Left lung (tissue), 10 donors: ENCODE data around the gene CAV1. TPM values are rescaled to one million over a fixed set of nuclear protein-coding genes. Genes with fewer than 3 reads are reported as not detected.

Source experiments
- ATAC-seq: fragments of 200-7000 bp; cut with Tn5 transposase; one replicate; pipeline ENCODE4 v1.9.1; 2020; ENCODE audit warnings: moderate library complexity
- DNase-seq, 4 donors: peaks; one replicate each; pipeline ENCODE4 v3.0.0-alpha.2; 2013 to 2020
- H3K27ac ChIP-seq, 2 donors: fragments of 200-600 bp; sonication (generic) in 1 of 2; one replicate each; pipeline versions ENCODE4 v1.5.0 to v1.8.0; 2020 to 2021
- H3K27me3 ChIP-seq, 2 donors: fragments of 200-600 bp; sonication (generic) in 1 of 2; one replicate each; pipeline versions ENCODE4 v1.5.0 to v1.8.0; 2020 to 2021
- H3K36me3 ChIP-seq, 2 donors: fragments of 200-600 bp; sonication (generic) in 1 of 2; one replicate each; pipeline versions ENCODE4 v1.5.0 to v1.8.0; 2020 to 2021
- H3K4me1 ChIP-seq, 2 donors: fragments of 200-600 bp; one replicate each; pipeline ENCODE4 v1.8.0; 2021
- H3K4me3 ChIP-seq, 2 donors: fragments of 200-600 bp; sonication (generic) in 1 of 2; one replicate each; pipeline versions ENCODE4 v1.5.0 to v1.8.0; 2020 to 2021; ENCODE audit warnings: mild to moderate bottlenecking in 1 of 2
- H3K9me3 ChIP-seq, 2 donors: fragments of 200-600 bp; sonication (generic) in 1 of 2; one replicate each; pipeline versions ENCODE4 v1.5.0 to v1.8.0; 2020 to 2021
- intact Hi-C, 2 donors: fragments of 100-400 bp; cut with DNase I; formaldehyde crosslinking; loops; one replicate each; pipeline versions ENCODE4 v1.11.2 to v1.14.2; 2022
- polyA plus RNA-seq, 6 donors: library from polyadenylated mRNA; unstranded; fragments of 120-200 nt; gene quantifications; one replicate each; pipeline ENCODE4 v1.2.1, GENCODE V29; 2013; ENCODE audit not compliant: insufficient read length in 6 of 6
- total RNA-seq, 2 donors: library from RNA; stranded (reverse); fragmentation: NEBNext Ultra II Directional; extraction: Animal tissue kit (Norgen Biotek cat#: 25700); gene quantifications; one replicate each; pipeline ENCODE4 v1.2.1, GENCODE V29; 2021
- TF ChIP-seq, protein P1 (sequence below), 2 donors: fragments of 200-600 bp; sonication (generic) in 1 of 2; IDR thresholded peaks; one replicate each; pipeline versions ENCODE4 v1.5.0 to v1.8.0; 2021; ENCODE audit warnings: antibody characterized with exemption in 2 of 2
- donor health status: DM: no; HTN: yes; CAD: no.
- donor health status: DM: no; HTN: no; CAD: no.

CAV1 gene
- total and polyA plus RNA-seq, 8 donors, result 332 to 520 (median 402) TPM

DNA sequence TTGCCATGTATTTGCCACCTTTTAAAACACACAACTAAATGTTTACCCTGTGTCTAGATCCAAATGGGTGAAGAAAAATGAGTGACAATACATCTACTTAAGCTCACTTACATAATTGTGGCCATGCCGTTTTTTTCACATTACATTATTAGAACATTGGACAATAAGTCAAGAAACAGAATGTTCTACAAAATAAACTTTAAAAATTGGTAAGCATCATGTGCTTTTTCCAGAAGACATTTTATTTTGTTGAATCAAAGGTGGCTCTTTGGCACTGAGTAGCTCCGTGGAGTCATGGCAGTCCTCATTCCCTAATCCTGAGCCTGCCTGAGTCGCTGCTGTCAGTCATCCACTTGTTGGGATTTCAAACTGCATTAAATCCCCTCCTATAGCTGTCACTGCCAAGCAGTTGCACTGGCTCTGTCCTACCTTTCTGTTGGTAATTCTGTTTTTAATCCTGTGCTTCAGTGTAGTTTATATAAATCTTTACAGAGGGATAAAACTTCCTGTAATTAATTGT lies 32.3 kb downstream of the CAV1 start:
- no peak overlapping the region for H3K4me3 ChIP-seq
- no peaks in the 10 kb centered on the region for H3K9me3 ChIP-seq
- ATAC-seq (no peak), DNase-seq (no peak)
- H3K36me3 ChIP-seq, result peaks cover 0 to 17% of the 10 kb centered on the region in 2 donors
- no peak overlapping the region for H3K27ac ChIP-seq
- TF ChIP-seq, protein P1, sequence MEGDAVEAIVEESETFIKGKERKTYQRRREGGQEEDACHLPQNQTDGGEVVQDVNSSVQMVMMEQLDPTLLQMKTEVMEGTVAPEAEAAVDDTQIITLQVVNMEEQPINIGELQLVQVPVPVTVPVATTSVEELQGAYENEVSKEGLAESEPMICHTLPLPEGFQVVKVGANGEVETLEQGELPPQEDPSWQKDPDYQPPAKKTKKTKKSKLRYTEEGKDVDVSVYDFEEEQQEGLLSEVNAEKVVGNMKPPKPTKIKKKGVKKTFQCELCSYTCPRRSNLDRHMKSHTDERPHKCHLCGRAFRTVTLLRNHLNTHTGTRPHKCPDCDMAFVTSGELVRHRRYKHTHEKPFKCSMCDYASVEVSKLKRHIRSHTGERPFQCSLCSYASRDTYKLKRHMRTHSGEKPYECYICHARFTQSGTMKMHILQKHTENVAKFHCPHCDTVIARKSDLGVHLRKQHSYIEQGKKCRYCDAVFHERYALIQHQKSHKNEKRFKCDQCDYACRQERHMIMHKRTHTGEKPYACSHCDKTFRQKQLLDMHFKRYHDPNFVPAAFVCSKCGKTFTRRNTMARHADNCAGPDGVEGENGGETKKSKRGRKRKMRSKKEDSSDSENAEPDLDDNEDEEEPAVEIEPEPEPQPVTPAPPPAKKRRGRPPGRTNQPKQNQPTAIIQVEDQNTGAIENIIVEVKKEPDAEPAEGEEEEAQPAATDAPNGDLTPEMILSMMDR (IDR thresholded peaks at IDR 0.05), result no peak
- intact Hi-C loops, result no loop called here
- H3K4me1 ChIP-seq, result peaks cover 0 to 3% of the 10 kb centered on the region in 2 donors
- H3K27me3 ChIP-seq, result no peaks in the 10 kb centered on the region

DNA sequence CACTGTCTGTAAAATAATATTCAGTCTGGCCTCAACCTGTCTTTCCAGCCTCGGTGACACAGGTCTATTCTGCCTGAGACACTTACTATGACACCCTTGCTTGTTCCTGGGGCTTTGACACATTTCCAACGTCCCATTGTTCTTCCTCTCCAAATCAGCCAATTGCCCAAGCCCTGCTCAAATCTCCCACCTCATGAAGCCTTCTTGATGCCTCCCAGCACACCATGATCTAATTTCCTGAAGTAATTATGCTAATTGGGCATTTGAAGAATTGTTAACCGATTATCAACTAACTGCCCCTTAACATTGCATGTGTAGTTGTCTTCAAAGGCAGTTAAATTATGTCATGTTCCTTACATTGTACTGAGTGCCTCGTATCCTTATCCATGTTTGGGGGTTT lies 33.1 kb downstream of the CAV1 start:
- TF ChIP-seq, protein P1 (IDR thresholded peaks at IDR 0.05), result no peak
- no peak overlapping the region for H3K4me3 ChIP-seq
- H3K27ac ChIP-seq, result no peak overlapping the region
- DNase-seq (no peak), ATAC-seq (no peak)
- H3K36me3 ChIP-seq, result peaks cover 0 to 17% of the 10 kb centered on the region in 2 donors
- peaks cover 0 to 3% of the 10 kb centered on the region in 2 donors for H3K4me1 ChIP-seq
- intact Hi-C loops, result no loop called here
- H3K27me3 ChIP-seq, result no peaks in the 10 kb centered on the region
- no peaks in the 10 kb centered on the region for H3K9me3 ChIP-seq

DNA sequence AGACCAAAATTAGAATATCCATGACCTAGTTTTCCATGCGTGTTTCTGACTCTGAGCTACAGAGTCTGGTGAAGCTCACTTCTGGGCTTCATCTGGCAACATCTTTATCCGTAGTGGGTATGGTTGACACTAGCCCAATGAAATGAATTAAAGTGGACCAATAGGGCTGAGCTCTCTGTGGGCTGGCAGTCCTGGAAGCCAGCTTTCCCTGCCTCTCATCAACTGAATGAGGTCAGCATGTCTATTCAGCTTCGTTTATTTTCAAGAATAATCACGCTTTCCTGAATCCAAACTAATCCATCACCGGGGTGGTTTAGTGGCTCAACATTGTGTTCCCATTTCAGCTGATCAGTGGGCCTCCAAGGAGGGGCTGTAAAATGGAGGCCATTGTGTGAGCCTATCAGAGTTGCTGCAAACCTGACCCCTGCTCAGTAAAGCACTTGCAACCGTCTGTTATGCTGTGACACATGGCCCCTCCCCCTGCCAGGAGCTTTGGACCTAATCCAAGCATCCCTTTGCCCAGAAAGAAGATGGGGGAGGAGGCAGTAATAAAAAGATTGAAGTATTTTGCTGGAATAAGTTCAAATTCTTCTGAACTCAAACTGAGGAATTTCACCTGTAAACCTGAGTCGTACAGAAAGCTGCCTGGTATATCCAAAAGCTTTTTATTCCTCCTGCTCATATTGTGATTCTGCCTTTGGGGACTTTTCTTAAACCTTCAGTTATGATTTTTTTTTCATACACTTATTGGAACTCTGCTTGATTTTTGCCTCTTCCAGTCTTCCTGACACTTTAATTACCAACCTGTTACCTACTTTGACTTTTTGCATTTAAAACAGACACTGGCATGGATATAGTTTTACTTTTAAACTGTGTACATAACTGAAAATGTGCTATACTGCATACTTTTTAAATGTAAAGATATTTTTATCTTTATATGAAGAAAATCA lies 35.5 kb downstream of the CAV1 start:
- intact Hi-C loops, result no loop called here
- TF ChIP-seq, protein P1 (IDR thresholded peaks at IDR 0.05), result no peak
- no peak for ATAC-seq
- H3K27ac ChIP-seq, result no peak overlapping the region
- no peak overlapping the region for H3K4me3 ChIP-seq
- H3K4me1 ChIP-seq, result no peaks in the 10 kb centered on the region
- no peak for DNase-seq
- no peaks in the 10 kb centered on the region for H3K9me3 ChIP-seq
- H3K36me3 ChIP-seq, result peaks cover 0 to 17% of the 10 kb centered on the region in 2 donors
- no peaks in the 10 kb centered on the region for H3K27me3 ChIP-seq

GRCh38 chr7:116561697-116562483 lies 37.1 kb downstream of the CAV1 start:
- H3K27ac ChIP-seq, result no peak overlapping the region
- intact Hi-C loops, result no loop called here

More at GRCh38 chr7:116561697-116562483, 37.1 kb downstream of the CAV1 start:
- Histone ChIP-seq H3K4me3 (no peak overlapping the region), H3K36me3 (peaks cover 0 to 17% of the 10 kb centered on the region in 2 donors), H3K27me3 (no peaks in the 10 kb centered on the region), H3K4me1 (no peaks in the 10 kb centered on the region), H3K9me3 (no peaks in the 10 kb centered on the region)
- ATAC-seq (no peak), DNase-seq (no peak)
- TF ChIP-seq, protein P1 (IDR thresholded peaks at IDR 0.05), result no peak
